ENCODE measurements around the gene ARHGAP26.

DNA sequence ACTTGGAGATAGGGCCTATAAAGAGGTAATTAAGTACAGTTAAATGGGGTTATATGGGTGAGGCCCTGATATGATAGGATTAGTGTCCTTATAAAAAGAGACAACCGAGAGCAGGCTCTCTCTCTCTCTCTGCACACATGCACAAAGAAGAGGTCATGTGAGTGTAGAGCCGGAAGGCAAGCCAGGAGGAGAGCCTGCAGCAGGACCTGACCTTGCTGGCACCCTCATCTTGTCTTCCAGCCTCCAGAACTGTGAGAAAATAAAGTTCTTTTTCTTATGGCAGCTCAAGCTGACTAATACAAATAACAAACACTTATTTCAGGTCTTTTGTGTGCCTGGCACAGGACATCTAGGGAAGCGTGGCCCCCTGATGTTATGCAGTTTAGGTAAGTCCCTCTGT lies 62.1 kb downstream of the ARHGAP26 start:
- TF ChIP-seq, protein P1, sequence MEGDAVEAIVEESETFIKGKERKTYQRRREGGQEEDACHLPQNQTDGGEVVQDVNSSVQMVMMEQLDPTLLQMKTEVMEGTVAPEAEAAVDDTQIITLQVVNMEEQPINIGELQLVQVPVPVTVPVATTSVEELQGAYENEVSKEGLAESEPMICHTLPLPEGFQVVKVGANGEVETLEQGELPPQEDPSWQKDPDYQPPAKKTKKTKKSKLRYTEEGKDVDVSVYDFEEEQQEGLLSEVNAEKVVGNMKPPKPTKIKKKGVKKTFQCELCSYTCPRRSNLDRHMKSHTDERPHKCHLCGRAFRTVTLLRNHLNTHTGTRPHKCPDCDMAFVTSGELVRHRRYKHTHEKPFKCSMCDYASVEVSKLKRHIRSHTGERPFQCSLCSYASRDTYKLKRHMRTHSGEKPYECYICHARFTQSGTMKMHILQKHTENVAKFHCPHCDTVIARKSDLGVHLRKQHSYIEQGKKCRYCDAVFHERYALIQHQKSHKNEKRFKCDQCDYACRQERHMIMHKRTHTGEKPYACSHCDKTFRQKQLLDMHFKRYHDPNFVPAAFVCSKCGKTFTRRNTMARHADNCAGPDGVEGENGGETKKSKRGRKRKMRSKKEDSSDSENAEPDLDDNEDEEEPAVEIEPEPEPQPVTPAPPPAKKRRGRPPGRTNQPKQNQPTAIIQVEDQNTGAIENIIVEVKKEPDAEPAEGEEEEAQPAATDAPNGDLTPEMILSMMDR (IDR thresholded peaks at IDR 0.05): no peak
- TF ChIP-seq POLR2A (IDR thresholded peaks at IDR 0.05): no peak
